OCI-LY1 (cell line): ENCODE measurements around the gene BET1.

Source experiments
- EZH2 ChIP-seq: fragments of 200-600 bp; sonication (generic), shearing (Covaris generic); IDR thresholded peaks from 2 replicates; pipeline ENCODE4 v1.8.0; 2017; ENCODE audit warnings: borderline replicate concordance, mixed run types, mild to moderate bottlenecking, antibody characterized with exemption, low read length, moderate library complexity, mixed read lengths
- TF ChIP-seq, protein P1 (sequence below): fragments of 200-600 bp; sonication (generic), shearing (Covaris generic); IDR thresholded peaks from 2 replicates; pipeline ENCODE4 v1.5.1; 2017; ENCODE audit warnings: mild to moderate bottlenecking, antibody characterized with exemption, low read length, moderate library complexity, mixed read lengths

DNA sequence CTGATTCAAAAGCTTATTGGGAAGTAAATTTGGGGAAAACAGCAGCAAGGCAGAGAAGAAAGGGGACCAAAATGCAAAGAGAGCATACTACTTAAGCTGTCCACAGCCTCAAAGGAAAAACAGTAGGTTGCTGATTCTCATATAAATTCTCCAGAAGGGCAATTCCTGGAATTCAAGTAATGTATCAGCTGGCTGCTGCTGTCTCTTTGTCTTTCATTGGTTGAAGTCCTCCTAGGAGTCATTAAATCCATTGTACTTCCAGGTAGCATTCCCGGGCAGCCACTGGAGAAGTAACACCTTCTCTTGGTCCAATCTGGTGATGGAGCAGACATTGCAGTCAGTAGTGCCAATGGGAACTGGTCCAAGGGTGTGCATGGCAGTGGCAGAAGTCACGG lies 22.7 kb downstream of the BET1 start:
- TF ChIP-seq, protein P1, sequence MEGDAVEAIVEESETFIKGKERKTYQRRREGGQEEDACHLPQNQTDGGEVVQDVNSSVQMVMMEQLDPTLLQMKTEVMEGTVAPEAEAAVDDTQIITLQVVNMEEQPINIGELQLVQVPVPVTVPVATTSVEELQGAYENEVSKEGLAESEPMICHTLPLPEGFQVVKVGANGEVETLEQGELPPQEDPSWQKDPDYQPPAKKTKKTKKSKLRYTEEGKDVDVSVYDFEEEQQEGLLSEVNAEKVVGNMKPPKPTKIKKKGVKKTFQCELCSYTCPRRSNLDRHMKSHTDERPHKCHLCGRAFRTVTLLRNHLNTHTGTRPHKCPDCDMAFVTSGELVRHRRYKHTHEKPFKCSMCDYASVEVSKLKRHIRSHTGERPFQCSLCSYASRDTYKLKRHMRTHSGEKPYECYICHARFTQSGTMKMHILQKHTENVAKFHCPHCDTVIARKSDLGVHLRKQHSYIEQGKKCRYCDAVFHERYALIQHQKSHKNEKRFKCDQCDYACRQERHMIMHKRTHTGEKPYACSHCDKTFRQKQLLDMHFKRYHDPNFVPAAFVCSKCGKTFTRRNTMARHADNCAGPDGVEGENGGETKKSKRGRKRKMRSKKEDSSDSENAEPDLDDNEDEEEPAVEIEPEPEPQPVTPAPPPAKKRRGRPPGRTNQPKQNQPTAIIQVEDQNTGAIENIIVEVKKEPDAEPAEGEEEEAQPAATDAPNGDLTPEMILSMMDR, result no peak
- no peak for TF ChIP-seq EZH2
